HEK293 (cell line): ENCODE measurements around the gene TBC1D14.

Experiments used
- CTCF ChIA-PET: fragments of 350-600 bp; formaldehyde crosslinking; extraction: SDS; loops from one replicate; lab custom pipeline; 2021; ENCODE audit warnings: antibody characterized with exemption; lab: Yijun Ruan, JAX
- POLR2A ChIA-PET: fragments of 300-600 bp; formaldehyde crosslinking; extraction: SDS; loops from one replicate; lab custom pipeline; 2020; ENCODE audit warnings: antibody characterized with exemption, inconsistent platforms; lab: Yijun Ruan, JAX
- H3K27ac ChIP-seq: fragments of 200-500 bp; sonication (Bioruptor generic); 2 replicates; pipeline ENCODE4 v1.5.1; 2014; ENCODE audit warnings: low read depth, low read length, control low read depth, inconsistent platforms; ENCODE audit errors: extremely low read depth
- H3K36me3 ChIP-seq, 2 experiments: fragments of 200-500 bp in 1 of 2; sonication (Bioruptor generic) in 1 of 2; 1 replicate in 1 of 2; 2 replicates in 1 of 2; pipeline ENCODE4 v1.5.1; 2014 to 2017; ENCODE audit warnings: inconsistent platforms in 2 of 2, low read length in 2 of 2; ENCODE audit not compliant: control insufficient read depth in 2 of 2, insufficient read depth in 1 of 2
- H3K4me1 ChIP-seq: fragments of 200-500 bp; sonication (Bioruptor generic); 2 replicates; pipeline ENCODE4 v1.5.1; 2014; ENCODE audit warnings: mild to moderate bottlenecking, low read length, inconsistent platforms; ENCODE audit not compliant: control insufficient read depth, insufficient read depth
- H3K4me3 ChIP-seq: 2 replicates; pipeline ENCODE4 v1.5.1; 2011; ENCODE audit warnings: low read depth, mild to moderate bottlenecking, control low read depth, low read length, moderate library complexity
- H3K9me3 ChIP-seq: fragments of 200-500 bp; sonication (Bioruptor generic); 2 replicates; pipeline ENCODE4 v1.5.1; 2014; ENCODE audit warnings: low read depth, low read length, inconsistent platforms; ENCODE audit not compliant: control insufficient read depth, insufficient read depth
- ELK4 ChIP-seq: IDR thresholded peaks from 2 replicates; pipeline ENCODE4 v1.6.1; 2011; ENCODE audit warnings: mild to moderate bottlenecking, low read depth, low read length, borderline replicate concordance
- SP7 ChIP-seq: fragments of 450-650 bp; formaldehyde crosslinking; IDR thresholded peaks from 2 replicates; pipeline ENCODE4 v1.5.1; 2016; ENCODE audit warnings: missing biosample characterization, missing genetic modification characterization
- WT1 ChIP-seq: fragments of 450-650 bp; formaldehyde crosslinking; IDR thresholded peaks from 2 replicates; pipeline ENCODE4 v1.5.1; 2016; ENCODE audit warnings: missing biosample characterization, missing genetic modification characterization
- ZFHX2 ChIP-seq: fragments of 450-650 bp; formaldehyde crosslinking; conservative IDR thresholded peaks from 2 replicates; pipeline ENCODE4 v1.5.1; 2016; ENCODE audit warnings: missing biosample characterization, missing genetic modification characterization
- ZFP41 ChIP-seq: fragments of 450-650 bp; formaldehyde crosslinking; IDR thresholded peaks from 2 replicates; pipeline ENCODE4 v1.5.1; 2016; ENCODE audit warnings: missing biosample characterization, missing genetic modification characterization, borderline replicate concordance
- ZNF266 ChIP-seq: fragments of 450-650 bp; formaldehyde crosslinking; IDR thresholded peaks from 2 replicates; pipeline ENCODE4 v1.5.1; 2016; ENCODE audit warnings: missing biosample characterization, missing genetic modification characterization, low read depth
- ZNF302 ChIP-seq: fragments of 450-650 bp; formaldehyde crosslinking; IDR thresholded peaks from 2 replicates; pipeline ENCODE4 v1.5.1; 2016; ENCODE audit warnings: missing biosample characterization, missing genetic modification characterization, low read depth
- ZNF362 ChIP-seq: fragments of 450-650 bp; formaldehyde crosslinking; IDR thresholded peaks from 2 replicates; pipeline ENCODE4 v1.5.1; 2016; ENCODE audit warnings: missing biosample characterization, missing genetic modification characterization
- ZNF555 ChIP-seq: fragments of 450-650 bp; formaldehyde crosslinking; conservative IDR thresholded peaks from 2 replicates; pipeline ENCODE4 v1.5.1; 2017; ENCODE audit warnings: missing biosample characterization, mild to moderate bottlenecking, missing genetic modification characterization, inconsistent platforms
- ZNF580 ChIP-seq: fragments of 450-650 bp; formaldehyde crosslinking; IDR thresholded peaks from 2 replicates; pipeline ENCODE4 v1.5.1; 2016; ENCODE audit warnings: missing biosample characterization, missing genetic modification characterization
- ZSCAN18 ChIP-seq: fragments of 450-650 bp; formaldehyde crosslinking; IDR thresholded peaks from 2 replicates; pipeline ENCODE4 v1.5.1; 2016; ENCODE audit warnings: missing biosample characterization, missing genetic modification characterization
- ZSCAN30 ChIP-seq: fragments of 450-650 bp; IDR thresholded peaks from 2 replicates; pipeline ENCODE4 v1.5.1; 2018; ENCODE audit warnings: missing biosample characterization, mild to moderate bottlenecking, missing genetic modification characterization, moderate library complexity
- ZSCAN4 ChIP-seq: fragments of 450-650 bp; formaldehyde crosslinking; IDR thresholded peaks from 2 replicates; pipeline ENCODE4 v1.5.1; 2017; ENCODE audit warnings: missing biosample characterization, missing genetic modification characterization

The TBC1D14 gene

GRCh38 chr4:6914448-6914847 is 4.8 kb downstream of the TBC1D14 start (continued):
- no peak for TF ChIP-seq ZSCAN18 (tag by site-specific recombination)
- no peak for TF ChIP-seq ZNF580 (tag by site-specific recombination)
- no peak for TF ChIP-seq WT1 (tag by site-specific recombination)
- no peak for TF ChIP-seq ZNF302 (tag by site-specific recombination)
- no peak for TF ChIP-seq ZNF266 (tag by site-specific recombination)
- no peak for TF ChIP-seq ZSCAN30 (tag by site-specific recombination)
- TF ChIP-seq ZFP41 (tag by site-specific recombination) = no peak

- no peaks in the 10 kb centered on the region for H3K36me3 ChIP-seq
- TF ChIP-seq ZNF555 (tag by site-specific recombination) = no peak
- no peak for TF ChIP-seq SP7 (tag by site-specific recombination)
- TF ChIP-seq ZFHX2 (tag by site-specific recombination) = no peak
- TF ChIP-seq ELK4 = no peak
- peaks cover 6% of the 10 kb centered on the region for H3K4me1 ChIP-seq
- ChIA-PET CTCF (no interaction called here), POLR2A (interaction anchor here (0.9 kb wide), 1 partner anchor 9 kb away, joined by 6 read pairs; no protein-coding TSS in a partner anchor)
- no peaks in the 10 kb centered on the region for H3K9me3 ChIP-seq
- no peak overlapping the region for H3K27ac ChIP-seq
- H3K4me3 ChIP-seq = no peak overlapping the region
These were observed 5.7 kb downstream of the TBC1D14 start for GRCh38 chr4:6915041-6916005.

- H3K27ac ChIP-seq = no peak overlapping the region
- ChIA-PET POLR2A (interaction anchor here (0.9 kb wide), 1 partner anchor 10 kb away, joined by 6 read pairs; no protein-coding TSS in a partner anchor), CTCF (no interaction called here)
- TF ChIP-seq ZNF362 (tag by site-specific recombination) = 0 out of 2 replicates have a peak, but pooled peaks have one; percentile 2
- no peak for TF ChIP-seq ZSCAN4 (tag by site-specific recombination)
- H3K4me1 ChIP-seq = peaks cover 6% of the 10 kb centered on the region
- no peak overlapping the region for H3K4me3 ChIP-seq
- H3K36me3 ChIP-seq = no peaks in the 10 kb centered on the region
- H3K9me3 ChIP-seq = no peaks in the 10 kb centered on the region
These were observed 6.5 kb downstream of the TBC1D14 start for GRCh38 chr4:6916069-6916586.
